ENCODE results near the gene LUZP2.

DNA sequence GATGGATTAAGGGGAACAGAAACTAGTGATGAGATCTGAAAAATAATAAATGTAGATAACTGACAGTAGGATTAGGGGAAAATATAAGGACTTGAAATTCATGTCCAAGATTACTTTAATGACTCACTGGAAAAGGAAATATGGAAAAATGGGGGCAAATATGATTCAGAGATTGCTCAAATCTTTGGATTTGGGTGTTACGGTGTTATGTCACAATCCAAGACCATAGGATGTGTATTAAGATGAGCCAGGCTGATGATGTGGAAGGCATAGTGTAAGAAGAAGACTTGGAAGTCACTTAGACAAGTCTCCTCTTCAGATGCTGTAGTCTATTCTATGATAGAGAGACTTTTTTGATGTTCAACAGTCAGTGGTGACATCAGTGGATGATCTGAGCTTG, 323.7 kb downstream of the LUZP2 start:
- TF ChIP-seq CTCF (conservative IDR thresholded peaks at IDR 0.05; ENCODE audit: low read depth, low read length) (no peak), EZH2phosphoT487 (IDR thresholded peaks at IDR 0.05; ENCODE audit: borderline replicate concordance, low read length) (no peak)

All from PC-3 (cell line).